ENCODE data around the gene PON1. TPM values are rescaled to one million over a fixed set of nuclear protein-coding genes. Genes with fewer than 3 reads are reported as not detected.

The PON1 gene
- total and polyA plus RNA-seq, 2 experiments from 2014 or later, result 0.51 TPM; not detected in 1

- no peaks in the 10 kb centered on the region for H3K27me3 ChIP-seq
- no peaks in the 10 kb centered on the region for H3K36me3 ChIP-seq
- no peak for DNase-seq (ENCODE audit: low read depth in 1 of 2, low spot score in 1 of 2)
- no peaks in the 10 kb centered on the region for H3K9me3 ChIP-seq (ENCODE audit: low read depth)
- H3K4me3 ChIP-seq, result no peak overlapping the region
- H3K27ac ChIP-seq, result no peak overlapping the region
- no peak for TF ChIP-seq CTCF (IDR thresholded peaks at IDR 0.05; ENCODE audit: low read depth, low read length)
- peaks cover 4% of the 10 kb centered on the region for H3K4me1 ChIP-seq (ENCODE audit: low read depth)
Measured at GRCh38 chr7:95251966-95252365, 72.4 kb downstream of the PON1 start.

- Histone ChIP-seq H3K4me1 (ENCODE audit: low read depth) (peaks cover 4% of the 10 kb centered on the region), H3K9me3 (ENCODE audit: low read depth) (no peaks in the 10 kb centered on the region), H3K27me3 (no peaks in the 10 kb centered on the region), H3K27ac (peak overlapping the region; percentile 4), H3K4me3 (no peak overlapping the region), H3K36me3 (no peaks in the 10 kb centered on the region)
- no peak for TF ChIP-seq CTCF (IDR thresholded peaks at IDR 0.05; ENCODE audit: low read depth, low read length)
- DNase-seq (ENCODE audit: low read depth in 1 of 2, low spot score in 1 of 2), result peak in 1 of 2 donors; percentile 25
Measured at GRCh38 chr7:95250571-95250970, 73.8 kb downstream of the PON1 start.

Other genes starting within 250 kb of the PON1 start
- gene PON3, start 71.8 kb upstream of the PON1 start, total RNA-seq, result not detected in 2 replicates
- gene PON3, start 71.8 kb upstream of the PON1 start, polyA plus RNA-seq, result not detected in 2 replicates
- gene PON2, start 110.5 kb upstream of the PON1 start, total RNA-seq, result 52.5 and 76.9 TPM in 2 replicates
- 94.2 and 117 TPM in 2 replicates for gene PON2, start 110.5 kb upstream of the PON1 start, polyA plus RNA-seq
- not detected in 2 replicates for gene ASB4, start 161.4 kb upstream of the PON1 start, total RNA-seq
- gene ASB4, start 161.4 kb upstream of the PON1 start, polyA plus RNA-seq, result 0.13 TPM in 1 of 2 replicates, not detected in the other

Data from cardiac muscle cell (in vitro differentiated cells and primary cell).